Astrocyte (in vitro differentiated cells and primary cell): Measurements from ENCODE around the gene FAM222A.

Experiments
- EZH2 ChIP-seq: IDR thresholded peaks from 2 replicates; pipeline ENCODE4 v1.6.1; 2012; ENCODE audit warnings: mild to moderate bottlenecking, low read length, inconsistent platforms; ENCODE audit not compliant: insufficient read depth
- TF ChIP-seq, protein P1 (sequence below): IDR thresholded peaks from 2 replicates; pipeline ENCODE4 v1.5.1; 2011; ENCODE audit warnings: low read depth, mild to moderate bottlenecking, inconsistent platforms, low read length, moderate library complexity; ENCODE audit not compliant: insufficient read depth

DNA sequence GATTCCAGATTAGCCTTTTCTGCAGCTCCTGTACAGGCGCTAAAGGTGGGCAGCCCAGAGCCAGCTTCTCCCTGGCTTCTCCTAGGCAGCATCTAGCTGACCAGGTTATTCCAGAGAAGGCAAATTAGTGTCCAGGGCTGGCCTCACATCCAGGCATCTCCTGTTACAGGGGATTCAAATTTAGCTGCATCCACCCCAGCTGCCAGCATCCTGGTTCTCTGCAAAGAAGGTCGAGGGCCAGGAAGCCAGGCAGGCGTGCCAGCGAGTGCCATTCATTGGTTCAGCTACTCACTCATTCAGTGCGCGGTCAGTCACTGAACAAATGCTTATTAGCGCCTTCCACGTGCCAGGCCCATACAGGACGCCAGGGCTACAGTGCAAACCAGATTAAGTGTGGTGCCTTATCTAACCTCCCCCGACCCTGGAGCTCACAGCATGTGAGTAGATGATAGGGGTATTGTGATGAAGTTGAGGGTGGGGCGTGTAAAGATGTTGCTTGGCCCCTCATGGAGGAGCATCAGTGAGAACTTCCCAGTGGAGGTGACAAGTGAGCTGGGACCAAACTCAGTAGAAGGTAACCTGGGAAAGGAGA, 15.7 kb upstream of the FAM222A start:
- TF ChIP-seq, protein P1, sequence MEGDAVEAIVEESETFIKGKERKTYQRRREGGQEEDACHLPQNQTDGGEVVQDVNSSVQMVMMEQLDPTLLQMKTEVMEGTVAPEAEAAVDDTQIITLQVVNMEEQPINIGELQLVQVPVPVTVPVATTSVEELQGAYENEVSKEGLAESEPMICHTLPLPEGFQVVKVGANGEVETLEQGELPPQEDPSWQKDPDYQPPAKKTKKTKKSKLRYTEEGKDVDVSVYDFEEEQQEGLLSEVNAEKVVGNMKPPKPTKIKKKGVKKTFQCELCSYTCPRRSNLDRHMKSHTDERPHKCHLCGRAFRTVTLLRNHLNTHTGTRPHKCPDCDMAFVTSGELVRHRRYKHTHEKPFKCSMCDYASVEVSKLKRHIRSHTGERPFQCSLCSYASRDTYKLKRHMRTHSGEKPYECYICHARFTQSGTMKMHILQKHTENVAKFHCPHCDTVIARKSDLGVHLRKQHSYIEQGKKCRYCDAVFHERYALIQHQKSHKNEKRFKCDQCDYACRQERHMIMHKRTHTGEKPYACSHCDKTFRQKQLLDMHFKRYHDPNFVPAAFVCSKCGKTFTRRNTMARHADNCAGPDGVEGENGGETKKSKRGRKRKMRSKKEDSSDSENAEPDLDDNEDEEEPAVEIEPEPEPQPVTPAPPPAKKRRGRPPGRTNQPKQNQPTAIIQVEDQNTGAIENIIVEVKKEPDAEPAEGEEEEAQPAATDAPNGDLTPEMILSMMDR = no peak
- no peak for TF ChIP-seq EZH2
